Activated CD4-positive, alpha-beta memory T cell treated with anti-CD3 and anti-CD28 coated beads for 36 hours (primary cell): ENCODE results near the gene CA14. TPM values are rescaled to one million over a fixed set of nuclear protein-coding genes. Genes with fewer than 3 reads are reported as not detected.
A peak's percentile ranks its signal among the peaks of the same experiment; 100 is the strongest.
"Not testable (repeated sequence)": the region's sequence is repeated elsewhere in the genome, so short reads cannot be mapped to it uniquely, and the experiment has no call there.

Experiments
- CTCF ChIA-PET: fragments of 350-600 bp; sonication (Branson Sonifier 250); formaldehyde crosslinking; loops from one replicate; lab custom pipeline; 2021; ENCODE audit warnings: antibody characterized with exemption, inconsistent platforms; lab: Charles Lee
- POLR2A ChIA-PET: fragments of 350-600 bp; sonication (Branson Sonifier 250); formaldehyde crosslinking; loops from one replicate; lab custom pipeline; 2021; ENCODE audit warnings: antibody characterized with exemption; lab: Charles Lee
- DNase-seq: peaks from one replicate; pipeline ENCODE4 v3.0.0-alpha.2; 2020
- H3K27ac Mint-ChIP-seq: one replicate; pipeline ENCODE4 v1.8.0; 2021; ENCODE audit warnings: mixed read lengths
- H3K27me3 Mint-ChIP-seq: one replicate; pipeline ENCODE4 v1.8.0; 2021; ENCODE audit warnings: mixed read lengths
- H3K36me3 Mint-ChIP-seq: one replicate; pipeline ENCODE4 v1.8.0; 2021; ENCODE audit warnings: mixed read lengths
- H3K4me1 Mint-ChIP-seq: one replicate; pipeline ENCODE4 v1.8.0; 2021; ENCODE audit warnings: low read depth, mixed read lengths
- H3K4me3 Mint-ChIP-seq: one replicate; pipeline ENCODE4 v1.8.0; 2021; ENCODE audit warnings: mild to moderate bottlenecking, mixed read lengths
- H3K9me3 Mint-ChIP-seq: one replicate; pipeline ENCODE4 v1.8.0; 2021; ENCODE audit warnings: mixed read lengths
- intact Hi-C: fragments of 100-400 bp; cut with micrococcal nuclease; formaldehyde crosslinking; loops from one replicate; pipeline ENCODE4 v1.15.1; 2023
- total RNA-seq, 2 experiments: library from RNA; stranded (reverse); gene quantifications; one replicate each; pipeline ENCODE4 v1.2.3, GENCODE V29; 2021

CA14 gene
- total RNA-seq, 2 experiments from 2014 or later = not detected

GRCh38 chr1:150282558-150282958 lies 25.0 kb downstream of the CA14 start:
- no peak overlapping the region for H3K27ac Mint-ChIP-seq
- ChIA-PET CTCF (interaction anchor here (1.4 to 6.5 kb wide), 3 partner anchors 15 to 31 kb away, joined by 4 to 66 read pairs (median 6); partner anchors contain the start of gene CA14), POLR2A (no interaction called here)
- no peaks in the 10 kb centered on the region for H3K36me3 Mint-ChIP-seq
- H3K27me3 Mint-ChIP-seq = no peaks in the 10 kb centered on the region
- no peaks in the 10 kb centered on the region for H3K9me3 Mint-ChIP-seq
- intact Hi-C loops = loop anchor here (5.0 kb wide), 1 partner anchor 45 kb away; the partner anchor contains the start of gene ANP32E
- peak overlapping the region; percentile 76 for H3K4me3 Mint-ChIP-seq
- H3K4me1 Mint-ChIP-seq = peaks cover 27% of the 10 kb centered on the region
- DNase-seq = no peak

DNA sequence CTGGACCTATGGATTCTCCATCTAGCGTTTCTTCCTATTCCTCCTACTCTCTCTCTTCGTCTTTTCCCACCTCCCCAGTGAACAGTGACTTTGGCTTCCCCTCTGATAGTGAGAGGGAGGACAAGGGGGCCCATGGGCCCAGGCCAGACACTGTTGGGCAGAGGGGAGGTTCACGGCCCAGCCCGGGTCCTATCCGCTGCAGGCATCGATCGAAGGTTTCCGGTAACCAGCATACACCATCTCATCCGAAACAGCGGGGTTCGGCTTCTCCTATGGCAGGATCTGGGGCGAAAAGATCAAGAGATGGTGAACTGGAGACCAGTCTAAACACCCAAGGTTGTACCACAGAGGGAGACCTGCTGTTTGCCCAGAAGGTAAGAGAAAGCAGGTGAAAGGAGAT lies 25.7 kb downstream of the CA14 start:
- H3K27me3 Mint-ChIP-seq = no peaks in the 10 kb centered on the region
- ChIA-PET POLR2A (no interaction called here), CTCF (interaction anchor here (6.5 kb wide), 1 partner anchor 28 kb away, joined by 66 read pairs; the partner anchor contains the start of gene CA14)
- no peak for DNase-seq
- H3K27ac Mint-ChIP-seq = no peak overlapping the region
- intact Hi-C loops = loop anchor here (1.0 to 5.0 kb wide), 2 partner anchors 10 to 46 kb away; partner anchors contain the start of genes ANP32E and MRPS21
- H3K4me1 Mint-ChIP-seq = peaks cover 27% of the 10 kb centered on the region
- no peaks in the 10 kb centered on the region for H3K9me3 Mint-ChIP-seq
- H3K36me3 Mint-ChIP-seq = no peaks in the 10 kb centered on the region
- no peak overlapping the region for H3K4me3 Mint-ChIP-seq

GRCh38 chr1:150288382-150288781 lies 30.8 kb downstream of the CA14 start:
- no peaks in the 10 kb centered on the region for H3K36me3 Mint-ChIP-seq
- ChIA-PET CTCF (interaction anchor here (4.0 kb wide), 1 partner anchor 33 kb away, joined by 14 read pairs; no protein-coding TSS in a partner anchor), POLR2A (interaction anchor here (1.3 kb wide), 1 partner anchor 15 kb away, joined by 4 read pairs; no protein-coding TSS in a partner anchor)
- H3K4me3 Mint-ChIP-seq = no peak overlapping the region
- no peak for DNase-seq
- H3K9me3 Mint-ChIP-seq = no peaks in the 10 kb centered on the region
- no peaks in the 10 kb centered on the region for H3K27me3 Mint-ChIP-seq
- H3K4me1 Mint-ChIP-seq = peaks cover 7% of the 10 kb centered on the region
- no peak overlapping the region for H3K27ac Mint-ChIP-seq
- intact Hi-C loops = no loop called here

- DNase-seq = no peak
- Mint-ChIP-seq H3K27ac (no peak overlapping the region), H3K4me3 (no peak overlapping the region), H3K36me3 (no peaks in the 10 kb centered on the region), H3K27me3 (no peaks in the 10 kb centered on the region), H3K9me3 (no peaks in the 10 kb centered on the region), H3K4me1 (peaks cover 11% of the 10 kb centered on the region)
- intact Hi-C loops = no loop called here
- ChIA-PET POLR2A (interaction anchor here (1.3 kb wide), 1 partner anchor 16 kb away, joined by 4 read pairs; no protein-coding TSS in a partner anchor), CTCF (interaction anchor here (4.0 kb wide), 1 partner anchor 33 kb away, joined by 14 read pairs; no protein-coding TSS in a partner anchor)
Observed at GRCh38 chr1:150288822-150289221, 31.2 kb downstream of the CA14 start.

DNA sequence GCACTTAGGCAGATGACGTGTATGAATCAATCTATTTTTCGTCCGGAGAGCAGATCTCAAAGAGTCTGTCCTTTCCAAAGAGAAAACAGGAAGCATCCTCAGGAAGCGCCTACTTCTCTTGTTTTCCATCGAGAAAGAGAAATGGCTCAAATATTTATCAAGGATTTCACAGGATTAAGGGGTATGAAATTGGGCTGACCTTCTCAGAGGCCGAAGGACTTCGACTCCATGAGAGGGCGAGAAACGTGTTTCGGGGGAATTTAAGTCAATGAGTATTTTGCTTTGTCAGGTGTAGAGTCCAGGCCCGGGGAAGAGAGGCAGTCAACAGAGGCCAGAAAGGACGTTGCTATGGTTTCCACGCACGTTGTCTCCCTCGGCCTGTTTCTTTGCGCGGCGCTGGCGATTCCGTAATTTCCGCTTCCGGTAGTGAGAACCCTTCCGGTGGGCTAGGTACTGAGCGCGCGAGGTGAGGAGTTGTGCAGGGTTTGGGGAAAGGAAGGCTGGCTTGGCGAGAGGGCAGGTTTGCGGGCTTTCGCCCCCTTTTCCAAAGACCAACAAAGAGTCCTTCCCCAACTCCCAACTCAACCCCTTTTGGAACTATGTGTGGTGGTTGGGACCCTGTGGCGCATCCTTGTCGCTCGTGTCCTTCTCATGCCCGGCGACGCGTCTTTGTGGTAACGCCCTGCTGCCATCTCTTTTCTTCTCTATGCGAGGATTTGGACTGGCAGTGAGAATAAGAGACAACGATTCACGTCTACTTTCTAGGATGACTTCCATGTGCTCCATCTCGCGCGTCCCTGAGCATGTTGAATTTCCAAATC lies 36.1 kb downstream of the CA14 start, which contains the start of gene MRPS21:
Gene MRPS21, plus strand, starts transcription at position 429 of the 821 bp plus-strand sequence. CDS start 506 bp downstream, outside the sequence.
- Mint-ChIP-seq H3K36me3 (peaks cover 26% of the 10 kb centered on the region), H3K4me3 (peak within 1 kb of the TSS; percentile 96), H3K4me1 (peaks cover 39% of the 10 kb centered on the region), H3K9me3 (no peaks in the 10 kb centered on the region), H3K27ac (peak within 1 kb of the TSS; percentile 94), H3K27me3 (no peaks in the 10 kb centered on the region)
- CTCF ChIA-PET = no interaction called here
- POLR2A ChIA-PET = no interaction called here
- peak; percentile 94 for DNase-seq
- intact Hi-C loops = loop anchor here (1.0 to 5.0 kb wide), 4 partner anchors 10 to 69 kb away; partner anchors contain the start of genes APH1A, PRPF3 and RPRD2

GRCh38 chr1:150295476-150295875 lies 37.9 kb downstream of the CA14 start:
- intact Hi-C loops = no loop called here
- no peaks in the 10 kb centered on the region for H3K9me3 Mint-ChIP-seq

GRCh38 chr1:150299716-150300115 lies 42.1 kb downstream of the CA14 start:
- intact Hi-C loops = no loop called here
- Mint-ChIP-seq H3K4me3 (no peak overlapping the region), H3K4me1 (peaks cover 27% of the 10 kb centered on the region), H3K27ac (no peak overlapping the region), H3K27me3 (no peaks in the 10 kb centered on the region), H3K36me3 (peaks cover 39% of the 10 kb centered on the region), H3K9me3 (no peaks in the 10 kb centered on the region)
- POLR2A ChIA-PET = interaction anchor here (1.2 kb wide), 1 partner anchor 36 kb away, joined by 7 read pairs; no protein-coding TSS in a partner anchor
- CTCF ChIA-PET = no interaction called here
- no peak for DNase-seq

More at GRCh38 chr1:150295476-150295875, 37.9 kb downstream of the CA14 start:
- peaks cover 32% of the 10 kb centered on the region for H3K36me3 Mint-ChIP-seq
- CTCF ChIA-PET = no interaction called here
- peak overlapping the region; percentile 1 for H3K4me3 Mint-ChIP-seq
- peak overlapping the region; percentile 18 for H3K27ac Mint-ChIP-seq
- no peaks in the 10 kb centered on the region for H3K27me3 Mint-ChIP-seq
- H3K4me1 Mint-ChIP-seq = peaks cover 41% of the 10 kb centered on the region
- POLR2A ChIA-PET = interaction anchor here (0.9 kb wide), 1 partner anchor 409 kb away, joined by 7 read pairs; a partner anchor contains a TSS
- no peak for DNase-seq

DNA sequence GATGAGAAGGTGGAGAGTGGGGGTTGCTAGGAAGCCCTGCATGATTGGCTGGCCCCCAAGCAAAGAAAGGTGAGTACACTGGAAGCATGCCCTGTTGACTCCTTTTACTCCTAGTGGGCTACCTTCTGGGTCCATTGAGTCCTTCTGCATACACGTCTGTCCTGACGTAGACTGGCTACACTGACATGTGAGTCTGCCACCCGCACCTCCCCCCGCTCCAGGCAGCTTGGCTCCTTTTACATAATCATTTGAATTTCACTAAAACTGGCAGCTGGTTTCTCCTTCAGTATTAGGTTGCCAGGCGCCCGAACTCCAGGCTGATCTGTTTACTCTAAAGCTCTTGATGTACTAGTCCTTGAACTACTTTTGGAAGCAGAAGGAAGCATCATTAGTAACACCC lies 44.8 kb downstream of the CA14 start:
- CTCF ChIA-PET = interaction anchor here (1.4 kb wide), 1 partner anchor 47 kb away, joined by 3 read pairs; no protein-coding TSS in a partner anchor
- Mint-ChIP-seq H3K36me3 (peaks cover 37% of the 10 kb centered on the region), H3K4me3 (no peak overlapping the region), H3K27me3 (no peaks in the 10 kb centered on the region), H3K9me3 (no peaks in the 10 kb centered on the region), H3K4me1 (peaks cover 10% of the 10 kb centered on the region), H3K27ac (no peak overlapping the region)
- no peak for DNase-seq
- intact Hi-C loops = no loop called here
- POLR2A ChIA-PET = no interaction called here

GRCh38 chr1:150302902-150303301 lies 45.3 kb downstream of the CA14 start:
- no peaks in the 10 kb centered on the region for H3K27me3 Mint-ChIP-seq
- no peaks in the 10 kb centered on the region for H3K9me3 Mint-ChIP-seq
- DNase-seq = no peak
- H3K4me1 Mint-ChIP-seq = peaks cover 6% of the 10 kb centered on the region
- ChIA-PET POLR2A (no interaction called here), CTCF (interaction anchor here (1.4 kb wide), 1 partner anchor 47 kb away, joined by 3 read pairs; no protein-coding TSS in a partner anchor)
- H3K4me3 Mint-ChIP-seq = no peak overlapping the region
- intact Hi-C loops = no loop called here
- H3K36me3 Mint-ChIP-seq = peaks cover 34% of the 10 kb centered on the region
- no peak overlapping the region for H3K27ac Mint-ChIP-seq

DNA sequence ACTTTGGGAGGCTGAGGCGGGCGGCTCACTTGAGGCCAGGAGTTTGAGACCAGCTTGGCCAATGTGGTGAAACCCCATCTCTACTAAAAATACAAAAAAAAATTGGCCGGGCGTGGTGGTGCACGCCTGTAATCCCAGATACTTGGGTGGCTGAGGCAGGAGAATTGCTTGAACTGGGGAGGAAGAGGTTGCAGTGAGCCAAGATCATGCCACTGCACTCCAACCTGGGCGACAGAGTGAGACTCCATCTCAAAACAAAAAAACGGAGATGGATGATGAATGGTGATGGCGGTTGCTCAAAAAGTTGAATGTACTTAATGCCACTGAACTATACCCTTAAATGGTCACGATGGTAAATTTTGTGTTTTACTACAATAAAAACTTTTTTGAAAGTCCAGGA lies 51.0 kb downstream of the CA14 start:
- peaks cover 20% of the 10 kb centered on the region for H3K36me3 Mint-ChIP-seq
- CTCF ChIA-PET, H3K27me3 Mint-ChIP-seq, DNase-seq, POLR2A ChIA-PET, H3K27ac Mint-ChIP-seq, H3K4me1 Mint-ChIP-seq, H3K9me3 Mint-ChIP-seq, H3K4me3 Mint-ChIP-seq, intact Hi-C loops: not testable (repeated sequence)

GRCh38 chr1:150309758-150310508 lies 52.4 kb downstream of the CA14 start:
- H3K4me1 Mint-ChIP-seq = no peaks in the 10 kb centered on the region
- H3K36me3 Mint-ChIP-seq = peaks cover 20% of the 10 kb centered on the region
- H3K27ac Mint-ChIP-seq = no peak overlapping the region
- intact Hi-C loops = no loop called here
- H3K9me3 Mint-ChIP-seq = no peaks in the 10 kb centered on the region
- CTCF ChIA-PET = no interaction called here
- no peak for DNase-seq
- H3K4me3 Mint-ChIP-seq = no peak overlapping the region
- POLR2A ChIA-PET = no interaction called here
- H3K27me3 Mint-ChIP-seq = no peaks in the 10 kb centered on the region
